MV-4-11 (cell line): ENCODE measurements around the gene DCUN1D3.

Experiments
- DNase-seq: peaks from one replicate; lab custom pipeline; 2025; lab: John Stamatoyannopoulos, UW

Gene DCUN1D3

DNA sequence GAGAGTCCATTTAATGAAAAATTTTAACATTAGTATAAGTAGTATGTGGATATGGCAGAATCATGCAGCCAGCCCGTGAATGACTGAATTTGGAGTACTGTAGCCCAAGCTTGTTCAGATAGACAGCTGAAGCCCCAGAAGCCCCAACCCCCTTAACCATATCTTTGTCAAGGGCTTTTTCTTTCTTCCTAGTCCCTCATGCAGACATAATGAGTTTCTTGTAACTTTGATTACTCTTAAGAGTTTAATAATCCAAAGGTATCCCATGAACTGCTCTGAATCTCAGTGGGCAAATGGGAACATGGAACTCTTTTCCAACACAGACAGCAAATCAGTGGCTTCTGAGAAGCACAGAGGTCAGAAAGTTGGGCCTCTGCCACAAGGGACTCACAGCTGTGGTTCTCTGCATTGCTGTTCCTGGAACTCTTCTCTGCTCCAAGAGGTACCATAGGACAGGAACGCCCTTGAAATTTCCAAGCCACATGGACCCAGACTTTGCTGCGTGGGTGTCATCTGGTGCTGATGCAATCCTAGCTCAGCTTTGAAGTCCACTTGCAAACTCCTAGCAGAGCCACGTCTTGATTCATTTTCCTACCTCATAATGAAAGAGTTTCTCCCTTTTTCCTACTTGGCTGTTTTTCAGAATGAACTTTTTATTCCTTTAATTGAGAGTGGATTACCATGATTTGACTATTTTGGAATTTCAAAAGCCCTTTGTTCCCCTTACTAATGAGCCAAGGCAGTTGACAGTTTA, 18.5 kb upstream of the DCUN1D3 start:
- peak; percentile 49 for DNase-seq

DNA sequence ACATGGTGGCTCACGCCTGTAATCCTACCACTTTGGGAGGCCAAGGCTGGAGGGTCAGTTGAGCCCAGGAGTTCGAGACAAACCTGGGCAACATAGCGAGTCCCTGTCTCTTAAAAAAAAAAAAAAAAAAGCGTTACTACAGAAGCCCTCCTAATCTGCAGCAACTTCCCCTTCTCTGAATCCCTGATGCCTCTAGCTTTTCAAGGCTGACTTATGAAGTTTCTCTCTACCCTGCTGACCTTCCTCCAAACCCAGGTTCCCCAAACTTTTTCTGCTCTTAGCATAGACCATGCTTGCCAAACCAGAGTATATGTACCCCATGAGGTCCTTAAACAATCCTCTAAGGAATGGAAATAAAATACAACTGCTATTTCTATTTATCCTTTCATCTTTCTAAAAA, 16.8 kb upstream of the DCUN1D3 start:
- DNase-seq: peak; percentile 89

DNA sequence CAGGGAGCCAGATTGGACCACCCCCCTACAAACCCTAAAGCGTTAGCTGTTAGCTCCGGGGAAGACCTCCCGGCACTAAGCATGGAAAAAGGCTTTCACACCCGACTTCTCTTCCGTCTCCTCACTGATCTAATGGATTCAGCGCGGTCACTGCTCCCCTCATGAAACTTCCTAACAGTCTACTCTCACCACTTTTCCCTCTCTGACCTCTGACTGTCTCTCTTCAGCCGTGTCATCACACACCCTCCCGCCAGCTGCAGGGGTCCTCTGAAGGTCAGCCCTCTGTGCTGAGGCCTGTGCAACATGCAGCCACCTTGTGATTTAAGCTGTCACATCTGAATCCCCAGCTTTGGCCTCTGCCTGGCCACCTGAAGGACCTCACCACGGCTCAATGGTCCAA, 16.1 kb upstream of the DCUN1D3 start:
- DNase-seq: peak; percentile 50

DNA sequence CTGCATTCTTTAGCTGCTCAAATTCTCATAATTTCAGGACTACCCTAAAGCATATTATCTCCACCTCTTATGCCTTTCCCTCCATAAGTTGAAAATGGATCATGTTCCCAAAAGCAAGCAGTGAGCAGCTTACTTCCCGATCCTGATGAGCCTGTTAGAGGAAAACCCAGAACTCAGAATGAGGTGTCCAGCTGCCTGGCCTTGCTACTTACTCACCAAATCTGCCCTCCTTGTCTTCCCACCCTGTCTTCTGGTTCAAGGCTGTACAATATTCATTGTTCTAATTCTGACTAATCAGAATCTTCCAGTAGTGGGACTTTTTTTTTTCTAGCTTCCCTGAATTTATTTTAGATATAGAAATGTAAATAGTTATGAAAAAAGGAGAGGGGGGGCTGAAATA, 11.2 kb upstream of the DCUN1D3 start:
- no peak for DNase-seq

DNA sequence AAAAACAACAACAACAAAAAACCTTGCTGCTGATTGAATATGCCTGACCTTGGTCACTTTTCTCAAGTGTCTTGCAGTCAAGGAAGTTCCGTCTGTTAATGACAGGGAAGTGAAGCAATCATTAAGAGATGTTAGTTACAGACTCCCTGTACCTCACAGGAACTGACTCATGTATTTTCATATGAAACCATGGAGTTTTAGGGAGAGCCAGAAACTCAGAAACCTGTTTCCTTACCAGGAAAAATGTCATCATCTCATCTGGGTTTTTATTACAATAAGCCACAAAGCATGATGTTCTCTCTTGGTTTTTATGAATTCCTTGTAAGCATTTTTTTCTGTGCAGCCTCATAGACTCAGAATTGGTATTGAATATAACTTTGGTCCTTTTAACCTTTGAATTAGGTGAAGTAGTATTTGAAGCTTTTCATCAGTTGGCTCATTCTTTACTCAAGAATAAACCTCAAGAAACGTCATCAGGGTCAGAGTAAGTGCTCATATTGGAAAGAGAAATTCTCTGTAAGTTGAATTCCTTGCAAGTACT, 10.7 kb upstream of the DCUN1D3 start:
- peak; percentile 98 for DNase-seq

DNA sequence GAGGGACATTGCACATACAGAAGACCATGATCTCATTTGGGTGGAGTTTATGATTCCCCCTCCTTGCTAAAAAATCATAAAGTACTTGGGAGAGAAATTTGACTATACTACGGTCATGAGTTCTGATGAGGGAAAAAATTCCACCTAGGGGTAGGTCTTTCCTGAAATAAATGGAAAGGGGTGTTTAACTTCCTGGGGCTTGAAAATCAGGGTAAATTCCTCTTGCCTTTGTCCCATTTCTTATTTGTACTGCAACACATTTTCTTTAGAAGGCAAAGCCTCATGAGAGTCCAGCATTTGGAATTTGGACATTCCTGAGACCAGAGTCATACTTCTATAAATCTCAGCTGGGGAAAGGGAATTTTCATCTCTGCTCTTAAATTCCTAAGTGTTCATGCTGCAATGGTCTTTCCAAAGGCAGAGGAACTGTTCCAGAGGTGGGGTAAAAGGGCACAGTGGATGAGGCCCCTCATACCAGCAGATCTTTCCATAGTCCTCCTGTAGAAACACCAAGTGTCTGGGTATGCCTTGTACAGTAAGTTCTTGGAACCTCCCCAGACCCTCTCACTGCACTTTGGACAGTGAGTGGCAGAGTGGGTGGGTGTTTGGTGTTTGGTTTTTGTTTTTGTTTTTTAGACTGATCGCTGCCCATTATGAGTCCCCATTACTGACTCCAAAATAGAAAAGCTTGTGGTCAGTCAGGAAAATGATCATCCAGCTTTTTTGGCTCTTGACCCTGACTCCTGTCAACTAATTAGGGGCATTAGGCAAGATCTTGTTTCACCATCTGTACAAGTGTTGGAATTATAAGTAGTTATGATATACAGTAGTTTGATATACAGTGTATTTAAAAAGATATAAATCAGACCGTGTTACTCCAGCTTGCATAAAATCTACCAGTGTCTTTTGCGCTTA, 6.4 kb upstream of the DCUN1D3 start:
- DNase-seq: no peak

DNA sequence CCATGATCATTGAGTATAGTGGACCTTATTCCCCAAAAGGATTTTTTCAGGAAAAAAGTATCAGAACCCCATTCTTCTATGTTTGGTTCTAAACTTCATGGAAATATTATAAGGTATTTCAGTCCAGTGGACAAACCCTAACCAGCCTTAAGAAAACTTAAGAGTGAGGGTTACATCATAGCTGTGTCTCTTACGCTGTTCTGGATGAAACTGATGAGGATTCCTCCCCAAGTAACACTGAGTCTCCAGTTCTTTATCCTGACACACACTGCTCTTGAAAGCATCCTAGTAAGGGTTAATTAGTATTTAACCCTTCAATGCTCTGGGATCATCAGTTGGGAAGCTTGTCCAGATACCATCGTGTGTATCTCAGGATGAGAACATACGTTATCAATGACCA, 5.4 kb upstream of the DCUN1D3 start:
- DNase-seq: peak; percentile 23

DNA sequence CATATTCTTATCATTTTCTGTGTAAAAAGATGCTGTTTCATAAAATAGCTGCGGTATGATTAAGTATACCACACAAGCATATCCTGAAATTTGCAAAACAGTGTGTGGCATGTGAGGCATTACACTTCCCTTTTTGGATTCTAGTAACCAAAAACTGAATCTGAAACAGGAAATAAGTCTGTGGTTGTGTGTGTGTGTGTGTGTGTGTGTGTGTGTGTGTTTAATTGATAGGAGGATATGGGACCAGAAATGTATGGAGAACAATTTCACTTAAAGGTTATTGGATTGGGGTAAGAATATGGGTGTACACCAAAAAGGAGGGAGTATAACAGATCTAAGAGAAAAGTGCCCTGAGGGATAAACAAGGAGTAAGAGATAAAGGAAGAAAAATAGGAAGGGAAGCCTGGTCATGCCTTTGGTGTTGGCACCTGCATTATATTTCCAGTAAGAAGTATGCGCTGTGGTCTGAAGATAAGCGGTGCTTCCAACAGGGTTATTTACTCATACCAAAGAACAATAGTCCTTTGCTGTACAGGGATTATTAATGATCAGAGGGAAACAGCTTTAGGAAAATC, 4.4 kb upstream of the DCUN1D3 start:
- DNase-seq: peak; percentile 97

DNA sequence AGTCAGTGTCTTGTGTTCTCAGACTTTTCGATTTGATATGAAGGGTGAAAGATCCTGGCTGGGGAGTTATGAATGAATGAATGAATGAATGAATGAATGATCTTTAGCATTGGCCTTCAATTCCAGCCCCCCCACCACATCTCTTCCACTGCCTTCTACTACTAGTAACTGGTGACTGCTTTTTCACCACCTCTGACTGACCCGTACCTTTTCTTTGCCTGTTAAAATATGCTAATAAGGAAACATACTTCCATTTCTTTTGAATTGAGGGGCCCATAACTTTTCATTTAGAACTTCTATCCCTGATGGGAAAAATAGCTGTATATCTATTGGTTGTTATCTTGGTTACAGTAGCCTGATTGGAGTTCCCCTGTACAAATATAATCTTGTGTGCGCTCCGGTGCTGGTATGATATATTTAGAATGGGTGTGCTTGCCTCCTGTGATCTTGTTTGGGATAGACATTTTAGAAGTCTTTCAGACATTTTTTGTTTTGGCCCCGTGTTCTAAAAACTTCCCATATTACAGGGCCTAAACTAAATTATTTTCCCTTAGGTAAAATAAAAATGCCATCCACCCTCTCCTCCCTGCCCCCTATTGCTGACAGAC, 3.8 kb upstream of the DCUN1D3 start:
- DNase-seq: no peak

DNA sequence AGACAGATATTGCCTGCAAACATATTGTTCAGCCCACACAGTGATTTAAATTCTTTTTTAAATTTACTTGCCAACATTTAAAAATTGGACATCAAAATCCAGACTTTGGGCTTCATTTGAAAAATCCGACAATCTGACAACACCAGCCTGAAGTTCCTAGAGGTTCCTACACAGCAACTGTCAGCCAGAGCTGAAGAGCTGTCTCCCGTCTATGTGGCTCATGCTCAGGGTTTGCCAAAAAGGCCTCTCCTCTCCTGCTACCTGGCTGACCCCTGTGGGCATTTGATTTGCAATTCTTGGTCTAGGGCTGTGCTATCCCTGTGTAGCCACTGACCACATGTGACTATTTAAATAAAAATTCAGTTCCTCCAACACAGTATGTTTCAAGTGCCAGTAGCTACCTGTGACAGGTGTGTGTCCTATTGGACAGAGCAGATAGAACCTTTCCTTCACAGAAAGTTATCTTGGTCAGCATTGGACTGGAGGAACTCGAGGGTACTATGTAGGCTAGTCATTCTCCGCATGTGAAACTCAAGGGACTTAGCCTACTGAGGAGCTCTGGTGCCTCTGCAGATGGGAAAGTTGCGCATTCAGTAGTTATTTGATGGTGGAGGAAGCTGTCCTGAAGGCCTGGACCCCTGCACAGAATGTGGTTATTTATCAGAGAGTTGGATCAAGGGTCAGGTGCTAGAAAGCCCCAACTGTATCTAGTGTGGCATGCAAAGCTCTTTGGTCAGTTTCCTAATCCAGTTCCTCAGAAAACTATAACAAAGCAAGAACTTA, 3.1 kb upstream of the DCUN1D3 start:
- DNase-seq: peak; percentile 91

DNA sequence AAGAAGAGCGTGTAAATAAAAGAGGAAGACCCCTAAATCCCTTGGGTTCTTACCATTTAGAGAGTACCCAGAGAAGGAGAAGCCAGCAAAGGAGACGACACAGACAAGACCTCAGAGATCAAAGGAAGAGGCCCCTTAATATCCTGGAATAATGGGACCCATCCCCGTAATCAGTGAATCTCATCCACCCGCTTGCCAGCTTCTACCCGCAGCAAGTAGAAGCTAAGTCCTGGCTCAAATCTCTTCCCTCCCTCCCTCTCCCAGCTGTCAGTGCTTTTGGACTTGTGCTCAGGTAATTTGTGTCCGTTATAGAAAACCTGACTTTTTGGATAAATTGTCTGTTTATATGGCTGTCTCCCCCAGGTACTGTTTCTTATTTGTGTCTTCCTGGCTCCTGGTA, 2.3 kb upstream of the DCUN1D3 start:
- DNase-seq: no peak

DNA sequence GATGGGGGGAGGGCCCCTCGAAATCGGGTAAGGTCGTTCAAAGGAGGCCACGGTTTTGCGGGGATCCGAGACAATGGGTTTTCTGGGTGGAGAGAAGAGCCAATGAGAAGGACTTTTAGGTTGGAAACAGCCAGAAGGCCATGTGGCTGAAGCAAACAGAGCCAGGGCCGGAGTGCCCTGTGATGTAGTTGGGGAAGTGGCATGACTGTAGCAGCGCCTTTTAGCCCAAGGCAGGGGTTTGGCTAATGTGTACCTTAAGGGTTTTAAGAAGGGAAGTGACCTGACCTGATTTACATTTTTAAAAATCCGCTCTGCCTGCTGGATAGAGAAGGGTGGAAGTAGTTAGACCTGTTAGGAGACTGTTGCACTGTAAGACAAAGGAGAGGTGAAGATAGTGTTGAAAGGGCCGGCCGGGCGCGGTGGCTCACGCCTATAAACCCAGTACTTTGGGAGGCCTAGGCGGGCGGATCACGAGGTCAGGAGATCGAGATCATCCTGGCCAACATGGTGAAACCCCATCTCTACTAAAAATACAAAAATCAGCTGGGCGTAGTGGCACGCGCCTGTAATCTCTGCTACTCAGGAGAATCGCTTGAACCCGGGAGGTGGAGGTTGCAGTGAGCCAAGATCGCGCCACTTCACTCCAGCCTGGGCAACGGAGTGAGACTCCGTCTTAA, 1.4 kb upstream of the DCUN1D3 start:
- peak; percentile 54 for DNase-seq

DNA sequence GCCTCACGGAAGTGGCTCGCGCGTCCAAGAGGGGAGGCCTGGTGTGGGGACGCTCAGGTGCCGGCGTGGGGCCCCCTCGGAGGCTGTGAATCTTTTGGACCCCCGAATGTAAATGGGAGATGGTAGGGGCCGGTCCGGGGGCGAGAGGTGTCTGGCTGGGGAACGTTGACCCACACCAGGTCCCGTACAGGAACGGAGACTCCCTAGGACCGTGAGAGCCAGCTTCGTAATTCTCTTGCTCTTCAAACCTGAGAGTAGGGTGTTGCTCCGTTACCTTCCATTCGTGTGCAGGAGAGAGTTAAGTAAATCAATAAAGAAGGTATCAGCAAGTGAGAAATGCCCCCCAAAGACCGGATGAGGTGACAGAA, 894 bp upstream of the DCUN1D3 start:
- DNase-seq: no peak

DNA sequence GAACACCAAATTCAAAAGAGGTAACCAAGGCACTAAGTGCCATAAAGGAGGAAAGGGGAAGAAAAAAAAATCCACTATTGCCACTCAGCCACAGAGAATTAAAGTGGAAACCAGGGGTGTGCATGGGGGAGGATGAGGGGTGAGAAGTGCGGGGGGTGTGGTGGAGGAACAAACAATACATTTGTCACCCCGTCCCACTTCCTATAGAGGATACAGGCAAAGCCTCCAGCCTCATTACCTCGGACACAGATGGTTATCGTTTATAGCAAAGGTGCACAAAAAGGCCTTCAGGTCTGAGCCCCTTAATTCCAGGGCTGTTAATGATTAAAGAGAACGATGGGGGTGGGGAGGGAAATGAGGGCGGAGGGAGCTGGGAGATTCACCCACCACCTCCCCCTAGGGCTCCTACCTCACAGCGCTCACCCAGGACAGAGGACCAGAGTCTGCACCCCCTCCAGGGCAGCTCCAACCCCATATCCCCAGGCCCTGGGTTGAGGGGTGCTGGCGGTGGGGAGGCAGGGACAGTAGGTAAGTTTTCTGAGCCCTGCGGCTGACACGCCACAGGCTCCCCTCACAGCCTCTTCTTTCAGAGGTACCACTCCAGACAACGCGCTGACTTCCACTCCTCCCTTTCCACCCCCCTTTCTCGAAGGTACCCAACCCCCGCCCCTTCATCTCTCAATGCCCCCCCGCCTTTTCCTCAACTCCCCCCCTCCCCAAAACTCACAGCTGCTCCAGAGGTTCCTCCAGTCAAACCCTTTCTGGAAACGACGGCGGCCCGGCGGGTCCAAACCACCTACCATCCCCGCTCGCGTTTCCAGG, 470 bp downstream of the DCUN1D3 start:
- peak; percentile 52 for DNase-seq

DNA sequence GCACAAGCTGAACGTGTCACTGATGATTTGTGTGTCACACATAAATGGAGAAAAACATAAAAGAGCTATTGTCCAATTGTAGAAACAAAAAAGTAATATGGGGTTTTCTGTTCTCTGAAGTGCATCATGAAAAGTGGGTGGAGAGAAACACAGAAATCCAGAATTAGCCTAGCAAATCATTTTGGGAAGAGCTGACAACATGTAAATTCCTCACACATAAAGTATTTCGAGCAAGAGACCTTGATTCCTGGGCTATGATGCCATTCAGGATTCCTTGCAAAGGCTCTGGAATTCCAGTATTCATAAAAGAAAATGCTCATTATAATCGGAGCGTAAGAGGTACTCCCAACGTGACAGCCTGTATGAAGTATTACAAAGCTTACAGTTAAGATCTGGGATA, 1.1 kb downstream of the DCUN1D3 start:
- no peak for DNase-seq

DNA sequence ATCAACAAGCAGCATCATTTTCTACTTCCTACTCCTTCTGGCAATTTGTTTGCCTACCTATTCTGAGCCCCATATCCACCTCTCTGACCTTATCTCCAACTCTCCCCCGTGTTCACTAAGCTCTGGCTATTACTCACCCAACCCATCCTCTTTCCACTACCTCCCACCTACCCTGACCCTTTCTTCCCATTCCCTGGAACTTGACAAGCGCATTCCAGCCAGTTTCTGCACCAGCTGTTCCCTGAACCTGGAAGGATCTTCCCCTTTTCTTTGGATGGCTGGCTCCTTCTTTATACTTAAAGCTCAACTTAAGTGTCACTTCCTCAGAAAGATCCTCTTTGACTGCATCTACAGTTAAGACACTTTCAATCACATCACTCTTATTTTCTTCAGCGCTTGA, 2.2 kb downstream of the DCUN1D3 start:
- no peak for DNase-seq

DNA sequence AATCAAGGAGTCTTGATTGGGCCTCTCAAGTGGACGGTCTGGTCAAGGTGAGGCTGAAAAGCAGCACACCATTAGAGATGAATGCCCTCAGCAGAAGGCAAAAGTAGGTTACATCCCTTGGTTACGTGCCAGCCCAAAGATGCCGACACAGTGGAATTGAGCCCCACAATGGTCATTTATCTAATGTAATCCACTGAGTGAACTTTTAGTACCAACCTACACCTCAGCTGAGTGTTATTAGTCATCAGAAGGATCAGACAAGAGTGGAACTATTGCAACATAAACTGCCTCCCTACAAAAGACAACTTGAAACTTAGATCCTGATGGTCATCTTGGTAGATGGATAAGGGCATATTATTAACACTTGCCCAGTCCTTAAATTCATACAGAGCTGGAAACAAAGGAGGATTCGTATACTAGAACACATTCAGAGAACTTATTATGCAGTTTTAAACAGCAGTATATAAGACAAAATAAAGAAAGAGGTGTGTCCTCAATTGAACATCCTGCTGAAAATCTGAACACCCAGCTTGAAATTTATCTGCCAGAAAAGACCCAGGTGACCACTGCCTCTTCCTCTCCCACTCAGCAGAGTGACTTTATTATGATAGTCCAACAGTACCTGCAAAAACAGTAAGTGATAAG, 2.8 kb downstream of the DCUN1D3 start:
- peak; percentile 59 for DNase-seq

DNA sequence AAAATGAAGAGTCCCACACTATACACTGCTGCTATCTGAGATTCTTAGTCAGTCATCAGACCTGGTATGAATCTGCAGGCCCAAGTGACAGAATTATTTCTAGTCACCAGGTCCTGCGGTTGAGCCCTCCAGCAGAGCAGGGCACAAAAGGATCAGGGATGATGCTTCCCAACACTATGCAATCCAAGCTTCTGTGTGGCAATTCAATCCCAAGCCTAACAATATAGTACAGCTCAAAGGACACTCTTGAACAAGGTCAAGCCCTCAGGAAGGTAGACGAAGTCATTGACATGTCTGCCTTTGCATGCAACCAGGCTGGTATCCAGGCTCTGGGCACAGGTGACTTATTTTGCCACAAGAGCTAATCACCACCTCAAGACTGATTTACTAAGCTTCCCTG, 5.8 kb downstream of the DCUN1D3 start:
- no peak for DNase-seq

DNA sequence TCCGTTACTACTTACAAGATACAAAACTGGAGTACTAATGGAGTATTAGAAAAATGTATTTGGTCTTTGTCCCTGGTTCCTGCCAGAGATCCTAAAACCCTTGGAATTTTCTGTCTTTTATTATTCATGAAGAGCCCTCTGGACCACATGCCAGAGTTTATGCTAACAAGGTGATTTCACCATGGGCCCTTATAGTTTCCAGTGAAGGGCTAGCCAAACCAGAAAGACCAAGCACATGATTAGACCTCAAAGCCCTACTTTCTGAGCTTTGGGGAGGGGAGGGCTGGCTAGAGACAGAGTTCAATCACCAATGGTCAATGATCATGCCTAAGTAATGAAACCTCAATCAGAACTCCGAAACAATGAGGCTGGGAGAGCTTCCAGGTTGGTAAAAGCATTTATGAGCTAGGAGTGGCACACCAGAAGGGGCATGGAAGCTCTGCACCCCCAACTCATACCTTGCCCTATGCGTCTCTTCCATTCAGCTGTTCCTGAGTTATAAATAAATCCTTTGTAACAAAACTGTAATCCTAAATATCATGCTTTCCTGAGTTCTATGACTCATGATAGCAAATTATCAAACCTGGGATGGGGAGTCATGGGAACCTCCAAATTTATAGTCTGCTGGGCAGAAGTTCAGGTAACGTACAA, 10.4 kb downstream of the DCUN1D3 start:
- DNase-seq: no peak
